ENCODE results near the gene APOL6. TPM values are rescaled to one million over a fixed set of nuclear protein-coding genes. Genes with fewer than 3 reads are reported as not detected.
A peak's percentile ranks its signal among the peaks of the same experiment; 100 is the strongest.

The APOL6 gene, protein sequence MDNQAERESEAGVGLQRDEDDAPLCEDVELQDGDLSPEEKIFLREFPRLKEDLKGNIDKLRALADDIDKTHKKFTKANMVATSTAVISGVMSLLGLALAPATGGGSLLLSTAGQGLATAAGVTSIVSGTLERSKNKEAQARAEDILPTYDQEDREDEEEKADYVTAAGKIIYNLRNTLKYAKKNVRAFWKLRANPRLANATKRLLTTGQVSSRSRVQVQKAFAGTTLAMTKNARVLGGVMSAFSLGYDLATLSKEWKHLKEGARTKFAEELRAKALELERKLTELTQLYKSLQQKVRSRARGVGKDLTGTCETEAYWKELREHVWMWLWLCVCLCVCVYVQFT
- total RNA-seq (10 to 100 TPM; 35.8 to 49.2 TPM), polyA plus RNA-seq (ENCODE audit: insufficient read length in 6 of 6) (10 to 100 TPM in 3 of 6 donors, 1 to 10 TPM in 3; 7.7 to 10.7 (median 10.1) TPM)
- long read RNA-seq, donor 1, full-length matches to known transcripts = 7 of 13 reads
- long read RNA-seq, donor 1, partial matches to known transcripts = 6 of 13 reads
- long read RNA-seq, donor 1, other reads (novel, unspliced or antisense) = 0 of 13 reads
- long read RNA-seq, donor 2, full-length matches to known transcripts = 4 of 4 reads
- long read RNA-seq, donor 2, partial matches to known transcripts = 0 of 4 reads
- long read RNA-seq, donor 2, other reads (novel, unspliced or antisense) = 0 of 4 reads
- long read RNA-seq, donor 3 = 0 reads
- long read RNA-seq, donor 4, full-length matches to known transcripts = 9 of 15 reads
- long read RNA-seq, donor 4, partial matches to known transcripts = 0 of 15 reads
- long read RNA-seq, donor 4, other reads (novel, unspliced or antisense) = 6 of 15 reads
- long read RNA-seq, donor 5 = 0 reads
- long read RNA-seq, donor 6, full-length matches to known transcripts = 1 of 1 reads
- long read RNA-seq, donor 6, partial matches to known transcripts = 0 of 1 reads
- long read RNA-seq, donor 6, other reads (novel, unspliced or antisense) = 0 of 1 reads
- long read RNA-seq, donor 7, full-length matches to known transcripts = 1 of 1 reads
- long read RNA-seq, donor 7, partial matches to known transcripts = 0 of 1 reads
- long read RNA-seq, donor 7, other reads (novel, unspliced or antisense) = 0 of 1 reads
- long read RNA-seq, donor 8, full-length matches to known transcripts = 1 of 1 reads
- long read RNA-seq, donor 8, partial matches to known transcripts = 0 of 1 reads
- long read RNA-seq, donor 8, other reads (novel, unspliced or antisense) = 0 of 1 reads
- long read RNA-seq, donor 9 = 0 reads
- long read RNA-seq, donor 10, full-length matches to known transcripts = 1 of 7 reads
- long read RNA-seq, donor 10, partial matches to known transcripts = 1 of 7 reads
- long read RNA-seq, donor 10, other reads (novel, unspliced or antisense) = 5 of 7 reads
- long read RNA-seq, donor 11, full-length matches to known transcripts = 1 of 1 reads
- long read RNA-seq, donor 11, partial matches to known transcripts = 0 of 1 reads
- long read RNA-seq, donor 11, other reads (novel, unspliced or antisense) = 0 of 1 reads
- long read RNA-seq, donor 12 = 0 reads

DNA sequence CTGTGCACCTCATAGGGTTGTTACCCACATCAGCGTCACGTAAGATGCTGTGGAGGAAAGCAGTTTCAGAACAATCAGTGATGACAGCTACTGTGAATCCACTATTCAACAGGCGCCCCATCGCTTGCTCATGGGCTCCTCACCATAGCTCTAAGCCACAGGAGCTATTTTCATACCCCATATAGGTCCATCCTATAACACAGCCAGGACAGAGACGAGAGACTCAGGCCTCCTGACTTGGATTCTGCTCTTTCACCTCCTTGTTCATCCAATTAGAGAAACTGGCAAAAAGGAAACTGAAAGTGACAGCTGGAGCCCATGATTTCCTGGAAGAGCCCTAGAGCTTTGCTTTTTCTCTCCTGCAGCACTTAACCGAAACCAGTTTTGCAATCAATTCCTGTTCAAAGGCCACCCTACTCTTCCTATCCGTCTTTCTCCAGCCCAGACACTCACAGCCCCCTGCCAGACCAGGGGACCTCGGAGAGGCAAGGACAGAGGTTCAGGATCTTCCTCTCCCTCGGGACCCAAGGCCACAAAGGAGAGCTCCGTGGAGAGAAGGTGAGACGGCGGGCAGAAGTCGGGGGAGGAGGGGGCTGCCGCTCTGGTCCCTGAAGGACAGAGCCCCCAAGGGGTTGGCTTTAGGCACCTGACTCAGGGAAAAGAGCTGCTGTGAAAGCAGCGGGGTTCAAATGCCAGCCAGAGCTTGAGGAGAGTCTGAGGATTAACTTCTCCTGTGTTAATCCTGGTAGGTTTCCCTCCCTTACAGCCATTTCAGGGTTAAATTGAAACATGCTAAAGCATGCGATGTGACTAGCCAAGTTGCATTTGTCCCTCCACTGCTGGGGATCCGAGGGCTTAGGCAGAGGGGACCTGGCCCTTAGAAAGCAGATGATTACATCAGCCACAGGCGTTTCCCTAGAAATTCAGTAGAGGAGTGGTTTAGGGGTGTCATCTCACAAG is at the start of gene APOL6:
TSS of gene APOL6 (plus strand) at position 381 of the 960 bp plus-strand sequence. CDS start 7,980 bp downstream, outside the sequence.
- peaks cover 8 to 42% of the 10 kb centered on the region in 2 donors for H3K4me1 ChIP-seq
- no peaks in the 10 kb centered on the region for H3K36me3 ChIP-seq
- peak within 1 kb of the TSS; percentile 95 for H3K27ac ChIP-seq
- DNase-seq (peak in 2 of 4 donors; percentile 66 to 75), ATAC-seq (peak; percentile 83)
- H3K27me3 ChIP-seq = no peaks in the 10 kb centered on the region
- TF ChIP-seq, protein P1, sequence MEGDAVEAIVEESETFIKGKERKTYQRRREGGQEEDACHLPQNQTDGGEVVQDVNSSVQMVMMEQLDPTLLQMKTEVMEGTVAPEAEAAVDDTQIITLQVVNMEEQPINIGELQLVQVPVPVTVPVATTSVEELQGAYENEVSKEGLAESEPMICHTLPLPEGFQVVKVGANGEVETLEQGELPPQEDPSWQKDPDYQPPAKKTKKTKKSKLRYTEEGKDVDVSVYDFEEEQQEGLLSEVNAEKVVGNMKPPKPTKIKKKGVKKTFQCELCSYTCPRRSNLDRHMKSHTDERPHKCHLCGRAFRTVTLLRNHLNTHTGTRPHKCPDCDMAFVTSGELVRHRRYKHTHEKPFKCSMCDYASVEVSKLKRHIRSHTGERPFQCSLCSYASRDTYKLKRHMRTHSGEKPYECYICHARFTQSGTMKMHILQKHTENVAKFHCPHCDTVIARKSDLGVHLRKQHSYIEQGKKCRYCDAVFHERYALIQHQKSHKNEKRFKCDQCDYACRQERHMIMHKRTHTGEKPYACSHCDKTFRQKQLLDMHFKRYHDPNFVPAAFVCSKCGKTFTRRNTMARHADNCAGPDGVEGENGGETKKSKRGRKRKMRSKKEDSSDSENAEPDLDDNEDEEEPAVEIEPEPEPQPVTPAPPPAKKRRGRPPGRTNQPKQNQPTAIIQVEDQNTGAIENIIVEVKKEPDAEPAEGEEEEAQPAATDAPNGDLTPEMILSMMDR (IDR thresholded peaks at IDR 0.05) = no peak
- intact Hi-C loops (cut with DNase I) = no loop called here
- peak within 1 kb of the TSS; percentile 44 to 87 for H3K4me3 ChIP-seq
- no peaks in the 10 kb centered on the region for H3K9me3 ChIP-seq

DNA sequence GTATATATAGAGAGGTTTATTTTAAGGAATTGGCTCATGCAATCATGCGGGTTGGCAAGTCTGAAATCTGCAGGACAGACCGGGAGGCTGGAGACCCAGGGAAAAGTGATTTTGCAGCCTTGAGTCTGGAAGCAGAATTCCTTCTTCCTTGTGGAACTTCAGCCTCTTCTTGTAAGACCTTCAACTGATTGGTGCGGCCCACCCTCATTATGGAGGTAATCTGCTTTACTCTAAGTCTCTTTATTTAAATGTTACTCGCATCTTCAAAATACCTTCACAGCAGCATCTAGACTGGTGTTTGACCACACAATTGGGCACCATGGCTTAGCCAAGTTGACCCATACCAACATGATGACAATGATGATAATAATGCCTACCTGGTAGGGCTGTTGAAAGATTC is 48.9 kb upstream of the APOL6 start:
- TF ChIP-seq, protein P1 (IDR thresholded peaks at IDR 0.05) = no peak
- ATAC-seq = no peak
- peaks cover 0 to 9% of the 10 kb centered on the region in 2 donors for H3K4me1 ChIP-seq
- no peaks in the 10 kb centered on the region for H3K27me3 ChIP-seq
- intact Hi-C loops (cut with DNase I) = no loop called here
- DNase-seq = no peak
- no peak overlapping the region for H3K4me3 ChIP-seq
- H3K9me3 ChIP-seq = no peaks in the 10 kb centered on the region
- no peaks in the 10 kb centered on the region for H3K36me3 ChIP-seq
- H3K27ac ChIP-seq = no peak overlapping the region

- H3K4me3 ChIP-seq = no peak overlapping the region
- intact Hi-C loops (cut with DNase I) = no loop called here
- no peak for DNase-seq
- H3K4me1 ChIP-seq = peaks cover 0 to 9% of the 10 kb centered on the region in 2 donors
- no peaks in the 10 kb centered on the region for H3K36me3 ChIP-seq
- H3K9me3 ChIP-seq = no peaks in the 10 kb centered on the region
- no peak overlapping the region for H3K27ac ChIP-seq
- TF ChIP-seq, protein P1 (IDR thresholded peaks at IDR 0.05) = no peak
- no peaks in the 10 kb centered on the region for H3K27me3 ChIP-seq
- no peak for ATAC-seq
Observed at GRCh38 chr22:35600476-35600875, 47.8 kb upstream of the APOL6 start.

DNA sequence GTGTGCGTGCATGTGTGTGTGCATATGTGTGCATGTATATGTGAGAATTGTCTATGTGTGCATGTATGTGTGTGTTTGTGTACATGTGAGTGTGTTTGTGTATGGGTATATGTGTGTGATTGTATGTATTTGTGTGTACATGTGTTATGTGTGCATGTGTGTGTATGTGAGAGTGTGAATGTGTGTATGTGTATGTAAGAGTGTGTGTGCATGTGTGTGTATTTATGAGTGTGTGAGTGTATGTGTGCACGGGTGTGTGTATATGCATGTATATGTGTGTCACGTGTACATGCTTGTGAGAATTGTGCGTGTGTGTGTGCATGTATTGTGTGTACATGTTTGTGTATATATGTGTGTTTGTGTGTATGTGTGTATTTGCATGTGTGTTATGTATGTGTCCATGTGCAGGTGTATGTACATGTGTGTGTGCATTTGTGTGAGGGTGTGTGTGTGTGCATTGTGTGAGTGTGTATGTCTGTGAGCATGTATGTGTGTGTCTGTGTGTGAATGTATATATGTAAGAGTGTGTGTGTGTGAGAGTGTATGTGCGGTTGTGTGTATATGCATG is 47.1 kb upstream of the APOL6 start:
- H3K27ac ChIP-seq = no peak overlapping the region
- no peaks in the 10 kb centered on the region for H3K9me3 ChIP-seq
- ATAC-seq (no peak), DNase-seq (no peak)
- intact Hi-C loops (cut with DNase I) = no loop called here
- no peak overlapping the region for H3K4me3 ChIP-seq
- peaks cover 0 to 9% of the 10 kb centered on the region in 2 donors for H3K4me1 ChIP-seq
- no peaks in the 10 kb centered on the region for H3K36me3 ChIP-seq
- peaks cover 0 to 5% of the 10 kb centered on the region in 2 donors for H3K27me3 ChIP-seq
- TF ChIP-seq, protein P1 (IDR thresholded peaks at IDR 0.05) = no peak
